GM06990 (cell line): ENCODE results near the gene SPIB.

ENCODE experiments used
- DNase-seq: peaks from one replicate; pipeline ENCODE4 v3.0.0-alpha.2; 2011; ENCODE audit not compliant: insufficient read length; ENCODE audit errors: extremely low read depth
- H3K27me3 ChIP-seq: replicated peaks from 2 replicates; pipeline ENCODE4 v1.6.0; 2011; ENCODE audit warnings: low read length; ENCODE audit not compliant: control insufficient read depth, insufficient read depth
- H3K36me3 ChIP-seq: 2 replicates; pipeline ENCODE4 v1.5.1; 2011; ENCODE audit warnings: low read length; ENCODE audit not compliant: control insufficient read depth, insufficient read depth
- H3K4me3 ChIP-seq: replicated peaks from 2 replicates; pipeline ENCODE4 v1.5.1; 2011; ENCODE audit warnings: low read depth, mild to moderate bottlenecking, control low read depth, low read length
- TF ChIP-seq, protein P1 (sequence below): IDR thresholded peaks from 2 replicates; pipeline ENCODE4 v1.5.1; 2011; ENCODE audit warnings: low read length, control low read depth, mild to moderate bottlenecking, inconsistent platforms; ENCODE audit not compliant: insufficient read depth, poor library complexity, severe bottlenecking

Gene SPIB

DNA sequence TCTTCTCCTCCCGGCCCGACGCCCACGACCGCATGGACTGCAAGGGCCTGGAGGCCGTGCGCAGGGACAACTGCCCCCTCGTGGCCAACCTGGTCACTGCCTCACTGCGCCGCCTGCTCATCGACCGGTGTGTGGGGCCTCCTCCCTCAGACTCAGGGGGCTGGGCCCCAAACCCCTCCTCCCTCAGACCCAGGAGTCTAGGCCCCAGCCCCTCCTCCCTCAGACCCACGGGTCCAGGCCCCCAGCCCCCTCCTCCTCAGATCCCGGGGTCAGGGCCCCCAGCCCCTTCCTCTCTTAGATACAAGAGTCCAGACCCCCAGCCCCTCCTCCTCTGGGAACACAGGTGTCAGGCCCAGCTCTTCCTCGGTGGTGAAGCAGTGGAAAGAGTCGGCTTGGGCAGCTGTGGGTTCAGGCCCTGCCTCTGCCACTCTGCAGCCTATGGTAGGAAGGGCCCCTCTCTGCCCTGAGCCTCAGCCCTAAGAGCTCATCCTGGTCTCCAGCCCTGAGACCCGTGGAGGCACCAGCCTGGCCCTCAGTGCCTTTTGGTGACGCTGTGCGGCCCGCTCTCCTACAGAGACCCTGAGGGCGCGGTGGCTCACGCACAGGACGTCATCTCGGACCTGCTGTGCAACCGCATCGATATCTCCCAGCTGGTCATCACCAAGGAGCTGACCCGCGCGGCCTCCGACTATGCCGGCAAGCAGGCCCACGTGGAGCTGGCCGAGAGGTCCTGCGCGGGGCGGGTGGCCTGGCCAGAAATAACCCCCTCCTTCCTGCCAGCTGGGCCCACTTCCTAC lies 3.7 kb upstream of the SPIB start:
- TF ChIP-seq, protein P1, sequence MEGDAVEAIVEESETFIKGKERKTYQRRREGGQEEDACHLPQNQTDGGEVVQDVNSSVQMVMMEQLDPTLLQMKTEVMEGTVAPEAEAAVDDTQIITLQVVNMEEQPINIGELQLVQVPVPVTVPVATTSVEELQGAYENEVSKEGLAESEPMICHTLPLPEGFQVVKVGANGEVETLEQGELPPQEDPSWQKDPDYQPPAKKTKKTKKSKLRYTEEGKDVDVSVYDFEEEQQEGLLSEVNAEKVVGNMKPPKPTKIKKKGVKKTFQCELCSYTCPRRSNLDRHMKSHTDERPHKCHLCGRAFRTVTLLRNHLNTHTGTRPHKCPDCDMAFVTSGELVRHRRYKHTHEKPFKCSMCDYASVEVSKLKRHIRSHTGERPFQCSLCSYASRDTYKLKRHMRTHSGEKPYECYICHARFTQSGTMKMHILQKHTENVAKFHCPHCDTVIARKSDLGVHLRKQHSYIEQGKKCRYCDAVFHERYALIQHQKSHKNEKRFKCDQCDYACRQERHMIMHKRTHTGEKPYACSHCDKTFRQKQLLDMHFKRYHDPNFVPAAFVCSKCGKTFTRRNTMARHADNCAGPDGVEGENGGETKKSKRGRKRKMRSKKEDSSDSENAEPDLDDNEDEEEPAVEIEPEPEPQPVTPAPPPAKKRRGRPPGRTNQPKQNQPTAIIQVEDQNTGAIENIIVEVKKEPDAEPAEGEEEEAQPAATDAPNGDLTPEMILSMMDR = peak; percentile 97
- Histone ChIP-seq H3K4me3 (peak overlapping the region; percentile 45), H3K36me3 (peaks cover 3% of the 10 kb centered on the region; the same call in 1 of the 2 replicates), H3K27me3 (no peaks in the 10 kb centered on the region)
- peak; percentile 91 for DNase-seq

DNA sequence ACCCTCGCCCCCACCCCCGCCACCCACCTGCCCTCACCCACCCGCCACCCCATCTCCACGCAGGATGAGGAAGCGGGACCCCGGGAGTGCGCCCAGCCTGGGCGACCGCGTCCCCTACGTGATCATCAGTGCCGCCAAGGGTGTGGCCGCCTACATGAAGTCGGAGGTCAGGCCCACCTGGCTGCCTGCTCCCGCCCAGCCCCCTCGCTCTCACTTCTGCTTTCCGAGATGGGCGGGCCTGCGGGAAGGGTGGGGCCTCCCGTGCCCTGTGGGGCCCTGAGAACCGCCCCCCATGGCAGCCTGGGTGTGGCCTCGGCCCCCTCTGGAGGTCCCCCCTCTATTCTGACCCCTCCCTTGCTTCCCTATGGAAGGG lies 3.1 kb upstream of the SPIB start:
- H3K36me3 ChIP-seq = peaks cover 1% of the 10 kb centered on the region; the same call in 1 of the 2 replicates
- peak; percentile 92 for DNase-seq
- TF ChIP-seq, protein P1 = no peak
- peak overlapping the region; percentile 45 for H3K4me3 ChIP-seq
- no peaks in the 10 kb centered on the region for H3K27me3 ChIP-seq

DNA sequence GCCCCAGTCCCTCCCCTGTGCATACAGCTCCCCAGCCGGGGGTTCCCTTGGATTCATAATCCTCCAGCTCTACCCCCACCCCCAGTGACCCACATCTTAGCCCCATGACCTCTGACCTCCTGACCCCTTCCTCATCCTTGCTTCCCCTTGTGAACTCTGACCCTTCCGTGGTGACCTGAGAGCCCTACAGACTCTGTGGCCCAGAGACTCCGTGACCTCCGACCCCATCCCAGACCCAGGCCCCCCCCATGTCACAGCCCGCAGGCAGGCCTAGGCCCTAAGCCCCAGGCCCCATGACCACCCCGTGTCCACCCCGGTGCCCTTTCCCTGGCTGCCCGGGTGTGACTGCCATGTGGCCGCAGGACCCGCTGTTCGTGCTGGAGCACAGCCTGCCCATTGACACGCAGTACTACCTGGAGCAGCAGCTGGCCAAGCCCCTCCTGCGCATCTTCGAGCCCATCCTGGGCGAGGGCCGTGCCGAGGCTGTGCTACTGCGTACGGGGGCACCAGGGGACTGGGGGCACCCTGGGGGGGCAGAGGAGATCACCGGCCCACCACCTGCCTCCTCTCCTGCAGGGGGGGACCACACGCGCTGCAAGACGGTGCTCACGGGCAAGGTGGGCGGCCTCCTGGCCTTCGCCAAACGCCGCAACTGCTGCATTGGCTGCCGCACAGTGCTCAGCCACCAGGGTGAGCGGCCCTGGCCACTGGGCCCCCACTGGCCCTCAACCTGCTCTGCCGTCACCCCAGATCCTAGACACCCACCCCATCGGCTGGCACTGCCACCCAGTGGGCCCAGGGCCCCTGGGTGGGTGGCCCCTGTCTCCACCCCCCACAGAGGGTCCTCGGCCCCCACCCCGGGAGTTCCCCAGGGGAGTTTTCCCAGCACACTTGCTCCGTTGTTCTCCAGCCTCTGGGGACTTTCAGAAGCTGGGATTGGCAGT lies 2.4 kb upstream of the SPIB start:
- Histone ChIP-seq H3K4me3 (no peak overlapping the region), H3K36me3 (no peaks in the 10 kb centered on the region; the same call in 1 of the 2 replicates), H3K27me3 (no peaks in the 10 kb centered on the region)
- DNase-seq = no peak
- TF ChIP-seq, protein P1 = no peak

DNA sequence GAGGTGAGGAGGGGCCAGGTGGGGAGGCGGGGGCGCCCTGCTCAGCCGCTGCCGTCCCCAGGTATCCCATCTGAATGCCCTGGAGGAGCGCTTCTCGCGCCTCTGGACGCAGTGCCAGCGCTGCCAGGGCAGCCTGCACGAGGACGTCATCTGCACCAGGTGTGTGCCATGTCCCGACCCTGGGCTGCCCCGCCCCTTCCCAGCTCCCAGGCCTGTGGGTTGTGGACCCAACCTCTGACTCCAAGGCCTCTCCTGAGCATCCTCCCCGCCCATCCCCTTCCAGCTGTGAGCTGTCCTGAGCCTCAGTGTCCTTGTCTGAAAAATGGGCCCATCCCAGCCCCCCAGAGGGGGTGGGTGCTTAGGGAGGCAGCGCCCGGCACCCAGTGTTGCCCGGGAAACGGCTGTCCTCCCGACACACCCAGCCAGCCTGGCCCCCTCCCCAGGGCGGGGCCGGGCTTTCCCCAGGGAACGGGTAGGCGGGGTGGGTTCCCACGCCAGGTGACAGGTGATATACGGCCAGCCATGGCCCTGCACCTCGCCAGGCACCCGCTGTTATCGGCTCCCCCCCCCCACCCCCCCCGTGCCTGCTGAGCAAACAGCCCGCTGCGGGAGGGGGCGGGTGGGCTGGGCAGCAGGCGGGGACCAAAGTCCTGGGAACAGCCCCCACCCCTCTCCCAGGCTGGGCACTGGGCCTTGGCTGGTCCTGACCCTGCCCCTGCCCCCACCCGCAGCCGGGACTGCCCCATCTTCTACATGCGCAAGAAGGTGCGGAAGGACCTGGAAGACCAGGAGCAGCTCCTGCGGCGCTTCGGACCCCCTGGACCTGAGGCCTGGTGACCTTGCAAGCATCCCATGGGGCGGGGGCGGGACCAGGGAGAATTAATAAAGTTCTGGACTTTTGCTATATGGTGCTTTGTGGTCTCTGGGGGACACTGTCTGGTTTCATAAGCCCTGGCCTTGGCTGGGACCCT lies 1.3 kb upstream of the SPIB start:
- no peaks in the 10 kb centered on the region for H3K27me3 ChIP-seq
- TF ChIP-seq, protein P1 = no peak
- DNase-seq = peak; percentile 64
- peaks cover 2% of the 10 kb centered on the region for H3K36me3 ChIP-seq
- H3K4me3 ChIP-seq = peak overlapping the region; percentile 27

DNA sequence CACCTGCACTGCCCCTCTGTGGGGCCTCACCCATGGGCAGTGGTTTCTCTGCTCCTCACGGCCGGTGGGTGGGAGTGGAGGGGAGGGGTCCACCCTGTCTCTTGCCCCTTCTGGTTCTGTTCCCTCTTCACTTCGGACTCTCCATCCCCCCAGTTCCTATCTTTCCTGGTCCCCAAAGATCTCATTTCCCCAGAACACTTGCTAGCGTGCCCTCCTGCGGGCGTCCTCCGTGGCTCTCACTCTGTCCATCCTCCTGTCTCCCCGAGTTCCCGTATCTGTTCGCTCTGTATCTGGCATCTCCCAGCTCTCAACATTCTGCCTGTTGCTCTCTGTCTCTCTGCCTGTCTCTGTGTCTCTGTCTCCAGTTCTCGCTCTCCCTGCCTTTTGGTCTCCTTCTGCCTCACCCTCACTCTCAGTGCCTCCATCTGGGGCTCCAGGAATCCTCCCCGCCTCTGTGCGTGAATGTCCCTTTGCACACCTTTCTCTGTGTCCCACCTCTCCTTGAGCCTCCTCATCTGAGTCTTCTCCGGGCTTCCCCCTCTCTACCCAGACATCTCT lies 363 bp downstream of the SPIB start:
- no peak for DNase-seq
- peaks cover 6% of the 10 kb centered on the region for H3K36me3 ChIP-seq
- peak overlapping the region; percentile 71 for H3K4me3 ChIP-seq
- H3K27me3 ChIP-seq = no peaks in the 10 kb centered on the region
- TF ChIP-seq, protein P1 = no peak
